Neural cell (in vitro differentiated cells): Measurements from ENCODE around the gene SRP68. TPM values are rescaled to one million over a fixed set of nuclear protein-coding genes. Genes with fewer than 3 reads are reported as not detected.

Source experiments
- H2AFZ ChIP-seq: fragments of 200-600, 300-800 bp; sonication (generic), shearing (Covaris generic); 2 replicates; pipeline ENCODE4 v1.6.0; 2014; ENCODE audit warnings: low read depth, mild to moderate bottlenecking, antibody characterized with exemption, low read length, moderate library complexity
- H3F3A ChIP-seq: fragments of 200-600 bp; shearing (Covaris generic); 2 replicates; pipeline ENCODE4 v1.6.1; 2016; ENCODE audit warnings: mild to moderate bottlenecking, moderate library complexity, mixed read lengths, antibody characterized with exemption, low read length; ENCODE audit not compliant: insufficient read depth, poor library complexity, severe bottlenecking
- H3K27ac ChIP-seq: fragments of 200-600, 300-800 bp; sonication (generic), shearing (Covaris generic); 2 replicates; pipeline ENCODE4 v1.5.1; 2014; ENCODE audit warnings: mild to moderate bottlenecking, low read length, moderate library complexity
- H3K27me3 ChIP-seq: fragments of 300-800, 200-600 bp; sonication (generic), shearing (Covaris generic); 2 replicates; pipeline ENCODE4 v1.6.0; 2014; ENCODE audit warnings: mild to moderate bottlenecking, low read depth, low read length, moderate library complexity; ENCODE audit not compliant: insufficient read depth
- H3K36me3 ChIP-seq: fragments of 300-800, 200-600 bp; sonication (generic), shearing (Covaris generic); 2 replicates; pipeline ENCODE4 v1.5.1; 2014; ENCODE audit warnings: mild to moderate bottlenecking, antibody characterized with exemption, low read length, moderate library complexity; ENCODE audit not compliant: insufficient read depth
- H3K4me2 ChIP-seq: fragments of 300-800, 200-600 bp; sonication (generic), shearing (Covaris generic); 2 replicates; pipeline ENCODE4 v1.6.0; 2014; ENCODE audit warnings: mild to moderate bottlenecking, low read length
- H3K4me3 ChIP-seq: fragments of 300-800, 200-600 bp; sonication (generic), shearing (Covaris generic); 2 replicates; pipeline ENCODE4 v1.5.1; 2014; ENCODE audit warnings: mild to moderate bottlenecking, low read length, moderate library complexity
- H3K79me2 ChIP-seq: fragments of 200-600 bp; shearing (Covaris generic); replicated peaks from 2 replicates; pipeline ENCODE4 v1.6.0; 2014; ENCODE audit warnings: mild to moderate bottlenecking, low read length, moderate library complexity; ENCODE audit not compliant: insufficient read depth
- H3K9ac ChIP-seq: fragments of 300-800, 200-600 bp; sonication (generic), shearing (Covaris generic); 2 replicates; pipeline ENCODE4 v1.6.1; 2016; ENCODE audit warnings: mild to moderate bottlenecking, low read length, mixed read lengths
- H3K9me2 ChIP-seq: fragments of 200-600 bp; shearing (Covaris generic); 2 replicates; pipeline ENCODE4 v1.6.1; 2016; ENCODE audit warnings: mild to moderate bottlenecking, low read length, mixed read lengths; ENCODE audit not compliant: insufficient read depth
- H3K9me3 ChIP-seq: fragments of 200-600, 300-800 bp; sonication (generic), shearing (Covaris generic); 2 replicates; pipeline ENCODE4 v1.6.1; 2016; ENCODE audit warnings: mild to moderate bottlenecking, mixed run types, low read length, moderate library complexity, mixed read lengths
- H4K20me1 ChIP-seq: fragments of 200-600 bp; shearing (Covaris generic); 2 replicates; pipeline ENCODE4 v1.6.1; 2016; ENCODE audit warnings: mild to moderate bottlenecking, mixed run types; ENCODE audit not compliant: insufficient read depth
- EP300 ChIP-seq: fragments of 450-650 bp; conservative IDR thresholded peaks from 2 replicates; pipeline ENCODE4 v1.6.1; 2014; ENCODE audit warnings: antibody characterized with exemption, mild to moderate bottlenecking, moderate library complexity; ENCODE audit not compliant: poor library complexity, severe bottlenecking
- EZH2 ChIP-seq: fragments of 200-600, 300-800 bp; shearing (Covaris generic), sonication (generic); IDR thresholded peaks from 2 replicates; pipeline ENCODE4 v1.6.1; 2014; ENCODE audit warnings: antibody characterized with exemption, low read length, borderline replicate concordance, mild to moderate bottlenecking; ENCODE audit not compliant: insufficient read depth, poor library complexity, severe bottlenecking
- MXI1 ChIP-seq: fragments of 450-650 bp; conservative IDR thresholded peaks from 2 replicates; pipeline ENCODE4 v1.6.1; 2014; ENCODE audit warnings: antibody characterized with exemption, mild to moderate bottlenecking; ENCODE audit not compliant: poor library complexity, severe bottlenecking
- POLR2AphosphoS5 ChIP-seq: IDR thresholded peaks from 2 replicates; pipeline ENCODE4 v1.6.1; 2012
- RAD21 ChIP-seq: fragments of 450-650 bp; conservative IDR thresholded peaks from 2 replicates; pipeline ENCODE4 v1.6.1; 2014; ENCODE audit warnings: antibody characterized with exemption, mild to moderate bottlenecking, moderate library complexity
- SMC3 ChIP-seq: fragments of 450-650 bp; conservative IDR thresholded peaks from 2 replicates; pipeline ENCODE4 v1.6.1; 2014; ENCODE audit warnings: antibody characterized with exemption, mild to moderate bottlenecking, moderate library complexity; ENCODE audit not compliant: poor library complexity
- TAF1 ChIP-seq: IDR thresholded peaks from 2 replicates; pipeline ENCODE4 v1.6.1; 2012; ENCODE audit warnings: low read depth
- polyA plus RNA-seq: library from polyadenylated mRNA; depleted of rRNA; stranded (reverse); fragments of >200 nt; gene quantifications from 2 replicates; pipeline ENCODE4 v1.2.3, GENCODE V29; 2014
- TF ChIP-seq, protein P1 (sequence below): fragments of 450-650 bp; IDR thresholded peaks from 2 replicates; pipeline ENCODE4 v1.5.1; 2014; ENCODE audit warnings: antibody characterized with exemption, mild to moderate bottlenecking, moderate library complexity; ENCODE audit not compliant: poor library complexity, severe bottlenecking
- TF ChIP-seq, protein P2 (sequence below): IDR thresholded peaks from 2 replicates; pipeline ENCODE4 v1.6.1; 2012; ENCODE audit warnings: borderline replicate concordance

SRP68 gene
- polyA plus RNA-seq, 1 donor from 2014 or later: 26.3 TPM

- Histone ChIP-seq H3K36me3 (no peaks in the 10 kb centered on the region), H4K20me1 (no peaks in the 10 kb centered on the region), H3K79me2 (no peaks in the 10 kb centered on the region), H3K27ac (no peak within 1 kb of the TSS), H3K9me3 (no peaks in the 10 kb centered on the region), H3K4me2 (no peak within 1 kb of the TSS), H3K9ac (no peak within 1 kb of the TSS), H3K27me3 (no peaks in the 10 kb centered on the region), H2AFZ (no peak within 1 kb of the TSS), H3K4me3 (no peak within 1 kb of the TSS), H3K9me2 (no peaks in the 10 kb centered on the region), H3F3A (no peaks in the 10 kb centered on the region)
- TF ChIP-seq SMC3 (no peak), RAD21 (no peak), EZH2 (no peak), POLR2AphosphoS5 (no peak), MXI1 (no peak), TAF1 (no peak), EP300 (no peak)
- TF ChIP-seq, protein P1, sequence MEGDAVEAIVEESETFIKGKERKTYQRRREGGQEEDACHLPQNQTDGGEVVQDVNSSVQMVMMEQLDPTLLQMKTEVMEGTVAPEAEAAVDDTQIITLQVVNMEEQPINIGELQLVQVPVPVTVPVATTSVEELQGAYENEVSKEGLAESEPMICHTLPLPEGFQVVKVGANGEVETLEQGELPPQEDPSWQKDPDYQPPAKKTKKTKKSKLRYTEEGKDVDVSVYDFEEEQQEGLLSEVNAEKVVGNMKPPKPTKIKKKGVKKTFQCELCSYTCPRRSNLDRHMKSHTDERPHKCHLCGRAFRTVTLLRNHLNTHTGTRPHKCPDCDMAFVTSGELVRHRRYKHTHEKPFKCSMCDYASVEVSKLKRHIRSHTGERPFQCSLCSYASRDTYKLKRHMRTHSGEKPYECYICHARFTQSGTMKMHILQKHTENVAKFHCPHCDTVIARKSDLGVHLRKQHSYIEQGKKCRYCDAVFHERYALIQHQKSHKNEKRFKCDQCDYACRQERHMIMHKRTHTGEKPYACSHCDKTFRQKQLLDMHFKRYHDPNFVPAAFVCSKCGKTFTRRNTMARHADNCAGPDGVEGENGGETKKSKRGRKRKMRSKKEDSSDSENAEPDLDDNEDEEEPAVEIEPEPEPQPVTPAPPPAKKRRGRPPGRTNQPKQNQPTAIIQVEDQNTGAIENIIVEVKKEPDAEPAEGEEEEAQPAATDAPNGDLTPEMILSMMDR: no peak
- TF ChIP-seq, protein P2, sequence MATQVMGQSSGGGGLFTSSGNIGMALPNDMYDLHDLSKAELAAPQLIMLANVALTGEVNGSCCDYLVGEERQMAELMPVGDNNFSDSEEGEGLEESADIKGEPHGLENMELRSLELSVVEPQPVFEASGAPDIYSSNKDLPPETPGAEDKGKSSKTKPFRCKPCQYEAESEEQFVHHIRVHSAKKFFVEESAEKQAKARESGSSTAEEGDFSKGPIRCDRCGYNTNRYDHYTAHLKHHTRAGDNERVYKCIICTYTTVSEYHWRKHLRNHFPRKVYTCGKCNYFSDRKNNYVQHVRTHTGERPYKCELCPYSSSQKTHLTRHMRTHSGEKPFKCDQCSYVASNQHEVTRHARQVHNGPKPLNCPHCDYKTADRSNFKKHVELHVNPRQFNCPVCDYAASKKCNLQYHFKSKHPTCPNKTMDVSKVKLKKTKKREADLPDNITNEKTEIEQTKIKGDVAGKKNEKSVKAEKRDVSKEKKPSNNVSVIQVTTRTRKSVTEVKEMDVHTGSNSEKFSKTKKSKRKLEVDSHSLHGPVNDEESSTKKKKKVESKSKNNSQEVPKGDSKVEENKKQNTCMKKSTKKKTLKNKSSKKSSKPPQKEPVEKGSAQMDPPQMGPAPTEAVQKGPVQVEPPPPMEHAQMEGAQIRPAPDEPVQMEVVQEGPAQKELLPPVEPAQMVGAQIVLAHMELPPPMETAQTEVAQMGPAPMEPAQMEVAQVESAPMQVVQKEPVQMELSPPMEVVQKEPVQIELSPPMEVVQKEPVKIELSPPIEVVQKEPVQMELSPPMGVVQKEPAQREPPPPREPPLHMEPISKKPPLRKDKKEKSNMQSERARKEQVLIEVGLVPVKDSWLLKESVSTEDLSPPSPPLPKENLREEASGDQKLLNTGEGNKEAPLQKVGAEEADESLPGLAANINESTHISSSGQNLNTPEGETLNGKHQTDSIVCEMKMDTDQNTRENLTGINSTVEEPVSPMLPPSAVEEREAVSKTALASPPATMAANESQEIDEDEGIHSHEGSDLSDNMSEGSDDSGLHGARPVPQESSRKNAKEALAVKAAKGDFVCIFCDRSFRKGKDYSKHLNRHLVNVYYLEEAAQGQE: no peak
Measured at GRCh38 chr17:76000755-76001521, 71.4 kb downstream of the SRP68 start, which contains the start of gene CDK3. Gene CDK3 (plus strand): TSS chr17:76000855. CDS start chr17:76001426, 571 bp downstream.

DNA sequence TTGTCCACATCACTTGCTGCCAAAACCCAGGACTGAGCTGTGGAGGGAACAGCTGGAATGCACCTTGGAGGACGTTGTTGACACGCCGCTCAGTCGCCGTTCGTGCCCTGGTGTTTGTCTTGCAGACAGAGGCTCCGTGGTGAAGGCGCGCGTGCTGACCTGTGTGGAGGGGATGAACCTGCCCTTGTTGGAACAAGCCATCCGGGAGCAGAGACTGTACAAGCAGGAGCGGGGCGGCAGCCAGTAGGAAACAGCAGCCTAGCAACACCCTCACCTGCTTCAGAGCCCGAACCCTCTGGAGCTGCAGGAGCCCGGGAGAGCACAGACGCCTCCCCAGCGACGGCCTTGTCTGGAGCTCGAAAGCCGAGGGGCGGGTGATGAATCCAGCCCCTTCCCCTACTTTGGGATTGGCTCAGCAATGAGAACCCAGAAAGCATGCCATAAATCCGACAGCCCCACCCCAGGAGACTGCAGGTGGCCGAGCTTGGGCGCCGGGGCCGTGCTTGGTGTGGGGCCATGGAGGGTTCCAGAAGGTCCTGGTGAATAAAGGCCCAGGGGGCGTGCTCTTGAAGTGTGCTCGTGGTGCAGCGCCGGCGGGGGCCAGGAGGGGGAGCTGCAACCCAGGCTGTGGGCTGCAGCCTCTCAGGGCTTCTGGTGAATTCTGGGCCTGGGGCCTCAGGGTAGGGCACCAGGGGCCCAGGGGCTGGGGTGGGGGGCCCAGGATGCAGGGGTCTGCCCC lies 72.1 kb downstream of the SRP68 start:
- H3K9ac ChIP-seq: no peak overlapping the region

More for the DNA sequence above, 72.1 kb downstream of the SRP68 start:
- no peaks in the 10 kb centered on the region for H4K20me1 ChIP-seq
- H3F3A ChIP-seq: no peaks in the 10 kb centered on the region
- no peaks in the 10 kb centered on the region for H3K9me2 ChIP-seq
- TF ChIP-seq, protein P1: peak; percentile 39
- no peak for TF ChIP-seq SMC3
- TF ChIP-seq RAD21: peak; percentile 32
- TF ChIP-seq, protein P2: no peak
- H3K4me2 ChIP-seq: no peak overlapping the region
- H3K79me2 ChIP-seq: no peaks in the 10 kb centered on the region
- H3K4me3 ChIP-seq: no peak overlapping the region
- H3K36me3 ChIP-seq: no peaks in the 10 kb centered on the region
- no peak overlapping the region for H3K27ac ChIP-seq
- H3K9me3 ChIP-seq: no peaks in the 10 kb centered on the region
- no peak overlapping the region for H2AFZ ChIP-seq
- H3K27me3 ChIP-seq: no peaks in the 10 kb centered on the region
